Esophagus squamous epithelium (tissue), 4 donors: ENCODE data around the gene CENPV.

Source experiments
- POLR2A ChIP-seq, 4 donors: fragments of 450-650 bp; IDR thresholded peaks; one replicate each; pipeline ENCODE4 v1.6.1; 2017; ENCODE audit warnings: antibody characterized with exemption in 4 of 4, mild to moderate bottlenecking in 4 of 4, moderate library complexity in 3 of 4
- TF ChIP-seq, protein P1 (sequence below), 6 experiments: fragments of 450-650 bp in 4 of 6; fragments of 200-600 bp in 2 of 6; sonication (generic) in 2 of 6; IDR thresholded peaks; one replicate each; pipeline ENCODE4 v1.5.1; 2016 to 2019; ENCODE audit warnings: antibody characterized with exemption in 6 of 6, mild to moderate bottlenecking in 4 of 6, moderate library complexity in 4 of 6

DNA sequence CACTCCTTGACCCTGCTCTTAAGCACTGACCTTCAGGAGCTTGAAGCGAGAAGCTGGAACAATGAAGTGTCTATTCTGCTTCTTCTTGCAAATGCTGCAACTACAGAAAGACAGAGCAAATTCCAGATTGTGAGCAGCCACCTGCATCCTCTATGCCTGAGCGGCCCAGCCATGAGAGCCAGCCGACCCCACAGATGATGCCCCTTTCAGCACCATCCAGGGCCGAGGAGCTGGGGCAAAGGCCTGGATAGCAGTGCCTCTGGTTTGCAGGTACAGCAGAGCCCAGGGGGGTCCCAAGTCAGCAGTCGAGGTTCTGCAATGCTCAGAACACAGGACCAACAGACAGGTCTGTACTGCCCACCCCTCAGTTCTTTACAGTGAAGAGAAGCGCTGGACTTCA, 4.7 kb downstream of the CENPV start:
- TF ChIP-seq, protein P1, sequence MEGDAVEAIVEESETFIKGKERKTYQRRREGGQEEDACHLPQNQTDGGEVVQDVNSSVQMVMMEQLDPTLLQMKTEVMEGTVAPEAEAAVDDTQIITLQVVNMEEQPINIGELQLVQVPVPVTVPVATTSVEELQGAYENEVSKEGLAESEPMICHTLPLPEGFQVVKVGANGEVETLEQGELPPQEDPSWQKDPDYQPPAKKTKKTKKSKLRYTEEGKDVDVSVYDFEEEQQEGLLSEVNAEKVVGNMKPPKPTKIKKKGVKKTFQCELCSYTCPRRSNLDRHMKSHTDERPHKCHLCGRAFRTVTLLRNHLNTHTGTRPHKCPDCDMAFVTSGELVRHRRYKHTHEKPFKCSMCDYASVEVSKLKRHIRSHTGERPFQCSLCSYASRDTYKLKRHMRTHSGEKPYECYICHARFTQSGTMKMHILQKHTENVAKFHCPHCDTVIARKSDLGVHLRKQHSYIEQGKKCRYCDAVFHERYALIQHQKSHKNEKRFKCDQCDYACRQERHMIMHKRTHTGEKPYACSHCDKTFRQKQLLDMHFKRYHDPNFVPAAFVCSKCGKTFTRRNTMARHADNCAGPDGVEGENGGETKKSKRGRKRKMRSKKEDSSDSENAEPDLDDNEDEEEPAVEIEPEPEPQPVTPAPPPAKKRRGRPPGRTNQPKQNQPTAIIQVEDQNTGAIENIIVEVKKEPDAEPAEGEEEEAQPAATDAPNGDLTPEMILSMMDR (IDR thresholded peaks at IDR 0.05): no peak
- no peak for TF ChIP-seq POLR2A (IDR thresholded peaks at IDR 0.05)
